NCI-H187 (cell line): Measurements from ENCODE around the gene SPINT1.

Experiments used
- DNase-seq, 2 experiments: peaks; one replicate each; lab custom pipeline; 2025; lab: John Stamatoyannopoulos, UW

Gene SPINT1, protein sequence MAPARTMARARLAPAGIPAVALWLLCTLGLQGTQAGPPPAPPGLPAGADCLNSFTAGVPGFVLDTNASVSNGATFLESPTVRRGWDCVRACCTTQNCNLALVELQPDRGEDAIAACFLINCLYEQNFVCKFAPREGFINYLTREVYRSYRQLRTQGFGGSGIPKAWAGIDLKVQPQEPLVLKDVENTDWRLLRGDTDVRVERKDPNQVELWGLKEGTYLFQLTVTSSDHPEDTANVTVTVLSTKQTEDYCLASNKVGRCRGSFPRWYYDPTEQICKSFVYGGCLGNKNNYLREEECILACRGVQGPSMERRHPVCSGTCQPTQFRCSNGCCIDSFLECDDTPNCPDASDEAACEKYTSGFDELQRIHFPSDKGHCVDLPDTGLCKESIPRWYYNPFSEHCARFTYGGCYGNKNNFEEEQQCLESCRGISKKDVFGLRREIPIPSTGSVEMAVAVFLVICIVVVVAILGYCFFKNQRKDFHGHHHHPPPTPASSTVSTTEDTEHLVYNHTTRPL

DNA sequence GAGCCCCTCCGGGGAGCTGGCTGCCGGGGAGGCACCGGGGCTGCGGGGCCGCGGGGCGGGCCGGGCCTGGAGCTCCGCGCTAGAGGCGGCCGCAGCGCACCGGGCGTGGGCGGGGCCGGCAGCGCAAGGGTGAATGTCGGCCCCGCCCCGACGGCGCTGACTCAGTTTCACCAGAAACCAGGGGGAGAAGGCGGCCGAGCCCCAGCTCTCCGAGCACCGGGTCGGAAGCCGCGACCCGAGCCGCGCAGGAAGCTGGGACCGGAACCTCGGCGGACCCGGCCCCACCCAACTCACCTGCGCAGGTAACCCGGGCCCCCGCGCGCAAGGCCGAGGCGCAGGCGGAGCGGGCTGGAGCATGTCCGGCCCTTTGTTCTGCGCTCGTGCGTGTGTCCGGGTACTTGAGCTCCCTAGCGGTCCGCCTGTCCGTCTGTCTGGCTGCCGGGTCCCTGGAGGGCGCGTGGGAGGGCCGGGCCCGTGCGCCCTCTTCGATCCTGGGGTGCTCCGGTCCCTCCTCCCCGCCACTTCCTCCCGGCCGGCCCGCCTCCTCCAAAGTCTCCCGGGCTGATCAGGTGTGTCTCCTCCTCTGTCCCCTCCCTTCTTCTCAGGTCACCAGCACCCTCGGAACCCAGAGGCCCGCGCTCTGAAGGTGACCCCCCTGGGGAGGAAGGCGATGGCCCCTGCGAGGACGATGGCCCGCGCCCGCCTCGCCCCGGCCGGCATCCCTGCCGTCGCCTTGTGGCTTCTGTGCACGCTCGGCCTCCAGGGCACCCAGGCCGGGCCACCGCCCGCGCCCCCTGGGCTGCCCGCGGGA, at the start of gene SPINT1:
Gene SPINT1 (plus strand): TSS at position 164 of the 811 bp plus-strand sequence. CDS start 507 bp downstream, at position 671.
- DNase-seq, result peak in 1 of 2 experiments; percentile 15

DNA sequence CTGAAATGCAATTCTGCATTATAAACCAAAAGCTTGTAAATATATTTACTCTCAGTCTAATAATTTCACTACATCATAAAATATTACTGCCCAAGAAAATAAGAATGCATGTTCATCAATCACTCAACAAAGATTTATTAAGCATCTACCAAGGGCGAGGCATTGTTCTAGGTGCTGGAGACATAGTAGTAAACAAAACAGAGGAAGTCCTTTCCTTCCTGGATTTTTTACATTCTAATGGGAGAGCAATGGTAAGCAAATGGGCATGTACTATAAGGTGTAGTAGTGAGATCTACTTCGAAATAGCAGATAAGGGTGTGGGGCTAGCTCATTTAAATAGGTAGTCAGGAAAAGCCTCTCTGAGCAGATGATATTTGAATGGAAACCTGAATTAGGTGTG, 47.8 kb upstream of the SPINT1 start:
- no peak for DNase-seq

DNA sequence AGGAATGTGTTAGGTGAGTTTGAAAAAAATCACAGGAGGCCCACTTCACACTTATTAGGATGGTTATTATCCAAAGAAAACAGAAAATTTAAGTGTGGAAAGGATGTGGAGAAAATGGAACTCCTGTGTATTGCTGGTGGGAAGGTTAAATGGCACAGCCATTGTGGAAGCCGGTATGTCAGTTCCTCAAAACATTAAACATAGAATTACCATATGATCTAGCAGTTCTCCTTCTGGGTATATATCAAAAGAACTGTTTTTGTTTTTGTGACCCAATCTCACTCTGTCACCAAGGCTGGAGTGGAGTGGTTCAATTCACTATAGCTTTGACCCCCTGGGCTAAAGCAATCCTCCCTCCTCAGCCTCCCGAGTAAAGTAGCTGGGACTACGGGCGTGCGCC, 47.3 kb upstream of the SPINT1 start:
- DNase-seq, result no peak

DNA sequence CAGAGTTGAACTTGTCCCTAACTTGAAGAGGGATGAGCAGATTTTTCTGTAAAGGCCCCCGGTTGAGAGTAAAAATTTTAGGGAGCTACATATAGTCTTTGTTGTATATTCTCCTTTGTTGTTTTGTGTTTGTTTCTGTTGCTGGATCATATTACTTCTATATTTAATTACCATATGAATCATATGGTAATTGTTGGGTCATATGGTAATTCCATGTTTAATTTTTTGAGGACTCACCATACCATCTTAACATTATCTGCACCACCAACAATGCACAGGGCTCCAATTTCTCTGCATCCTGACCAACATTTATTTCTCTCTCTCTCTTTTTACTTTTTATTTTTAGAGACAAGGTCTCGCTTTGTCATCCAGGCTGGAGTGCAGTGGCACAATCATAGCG, 44.3 kb upstream of the SPINT1 start:
- DNase-seq, result no peak

DNA sequence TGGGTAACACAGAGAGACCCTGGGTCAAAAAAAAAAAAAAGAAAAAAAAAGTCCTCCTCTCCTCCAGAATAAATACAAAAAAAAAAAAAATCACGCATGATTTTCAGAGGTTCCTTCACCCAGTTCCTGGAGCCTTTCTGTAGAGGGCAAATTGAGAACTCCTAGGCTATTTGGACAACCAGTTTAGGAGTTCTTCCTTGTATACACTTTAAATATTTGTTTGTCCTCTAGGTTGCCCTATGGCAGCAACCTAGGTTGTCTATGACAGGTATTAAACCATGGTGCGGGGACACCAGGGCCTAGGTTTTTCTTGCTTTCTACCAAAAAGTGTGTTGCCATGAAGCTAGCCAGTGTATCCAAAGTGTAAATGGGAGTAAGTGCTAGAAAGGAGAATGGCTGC, 40.8 kb upstream of the SPINT1 start:
- DNase-seq, result no peak

DNA sequence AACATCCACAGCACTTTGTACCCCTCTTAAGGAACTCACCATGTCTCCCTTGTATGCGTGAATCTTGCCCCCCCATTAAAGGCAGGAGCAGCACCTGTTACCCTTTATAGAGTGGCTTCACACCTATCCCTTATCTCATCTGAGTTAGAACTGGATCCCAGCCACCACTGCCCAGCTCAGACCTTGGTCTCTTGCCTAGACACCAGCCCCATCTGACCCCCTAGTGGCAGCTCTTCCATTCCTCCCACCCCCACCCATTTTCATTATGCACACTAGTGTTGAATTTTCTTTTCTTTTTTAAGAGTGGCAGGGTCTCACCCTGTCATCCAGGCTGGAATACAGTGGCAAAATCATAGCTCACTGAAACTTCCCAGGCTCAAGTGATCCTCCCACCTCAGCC, 40.2 kb upstream of the SPINT1 start:
- DNase-seq, result no peak

DNA sequence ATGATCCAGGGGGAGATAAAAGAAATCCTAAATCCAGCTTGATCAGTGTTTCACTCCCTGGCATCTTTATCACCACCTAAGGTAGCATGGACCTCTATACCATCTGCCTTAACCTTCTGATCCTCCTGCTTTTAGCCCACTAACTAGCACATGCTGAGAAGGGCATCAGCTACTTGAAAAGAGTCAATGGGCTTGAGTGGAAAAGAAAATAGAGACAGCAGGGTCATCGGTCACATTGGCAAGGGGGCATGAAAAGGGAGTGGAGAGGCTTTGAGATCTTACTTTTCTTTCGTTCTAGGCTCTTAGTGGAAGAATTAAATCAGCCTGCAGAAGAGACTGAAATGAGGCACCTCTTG, 37.2 kb upstream of the SPINT1 start:
- DNase-seq, result no peak

DNA sequence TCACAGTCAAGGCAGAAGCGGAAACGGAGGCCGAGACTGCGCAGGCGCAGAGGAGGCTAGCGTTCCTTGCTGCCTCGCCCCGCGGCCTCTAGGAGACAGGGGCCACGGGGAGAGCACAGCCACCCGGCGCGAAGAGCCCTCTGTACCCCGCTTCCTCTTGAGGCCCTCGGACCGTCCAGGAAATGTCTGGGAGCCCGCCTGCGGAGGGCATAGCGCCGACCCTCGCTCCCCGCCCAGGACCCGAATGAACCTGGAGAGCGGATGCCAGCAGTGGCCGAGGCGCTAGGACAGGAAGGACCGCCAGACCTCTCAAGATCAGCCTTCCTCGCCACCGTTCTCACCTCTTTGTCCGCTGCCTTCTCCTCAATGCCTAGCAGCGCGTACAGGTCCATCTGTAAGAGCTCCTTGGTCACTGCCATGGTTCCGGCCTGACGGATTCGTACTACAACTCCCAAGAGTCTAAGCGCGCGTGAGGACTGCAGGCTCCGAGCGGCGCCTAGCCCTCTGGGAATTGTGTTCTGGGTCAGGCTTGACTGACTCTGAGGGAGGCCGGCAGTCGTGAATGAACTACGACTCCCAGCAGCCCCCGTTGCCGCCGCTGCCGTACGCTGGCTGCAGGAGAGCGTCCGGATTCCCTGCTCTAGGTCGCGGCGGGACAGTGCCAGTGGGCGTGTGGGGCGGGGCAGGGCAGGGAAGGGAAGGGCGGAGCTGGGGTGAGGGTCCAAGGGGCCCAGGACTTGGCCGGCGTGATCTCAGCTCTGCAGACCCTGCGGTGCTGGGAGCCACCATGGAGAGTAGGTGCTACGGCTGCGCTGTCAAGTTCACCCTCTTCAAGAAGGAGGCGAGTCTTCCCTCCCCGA, 36.6 kb upstream of the SPINT1 start, which contains the start of the genes DNAJC17 and ZFYVE19:
Gene DNAJC17 (minus strand): TSS at position 446 of the 860 bp plus-strand sequence. CDS start 27 bp downstream, at position 419.
Gene ZFYVE19 (plus strand): TSS at position 62 of the 860 bp plus-strand sequence. CDS start 501 bp downstream, at position 563.
- peak; percentile 80 to 89 for DNase-seq

DNA sequence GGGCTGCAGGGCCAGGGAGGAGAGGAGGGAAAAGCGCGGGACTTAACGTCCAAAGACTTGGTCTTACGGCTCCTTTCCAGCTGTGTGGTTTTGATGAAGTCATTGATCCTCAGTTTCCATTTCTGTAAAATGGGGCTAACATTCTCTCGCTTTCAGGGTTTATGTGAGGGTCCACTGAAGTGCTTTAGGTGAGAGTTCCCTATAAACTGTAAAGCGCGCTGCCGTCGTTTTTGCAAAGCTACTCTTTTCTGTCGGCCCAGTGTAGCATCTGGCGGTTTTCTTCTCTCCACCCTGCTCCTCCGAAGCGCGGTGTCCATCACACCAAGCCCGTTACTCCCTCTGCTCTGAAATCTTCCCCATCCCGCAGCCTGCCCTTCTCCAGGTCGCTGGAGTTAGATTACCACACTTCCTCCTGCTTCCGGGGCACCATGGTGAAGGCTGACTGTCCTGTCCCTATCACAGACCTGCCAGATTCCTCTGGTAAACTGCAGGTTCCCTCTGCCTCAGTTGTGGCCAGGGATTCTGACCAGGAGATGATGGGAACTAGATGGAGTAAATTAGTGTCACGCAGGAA, 35.9 kb upstream of the SPINT1 start:
- no peak for DNase-seq

DNA sequence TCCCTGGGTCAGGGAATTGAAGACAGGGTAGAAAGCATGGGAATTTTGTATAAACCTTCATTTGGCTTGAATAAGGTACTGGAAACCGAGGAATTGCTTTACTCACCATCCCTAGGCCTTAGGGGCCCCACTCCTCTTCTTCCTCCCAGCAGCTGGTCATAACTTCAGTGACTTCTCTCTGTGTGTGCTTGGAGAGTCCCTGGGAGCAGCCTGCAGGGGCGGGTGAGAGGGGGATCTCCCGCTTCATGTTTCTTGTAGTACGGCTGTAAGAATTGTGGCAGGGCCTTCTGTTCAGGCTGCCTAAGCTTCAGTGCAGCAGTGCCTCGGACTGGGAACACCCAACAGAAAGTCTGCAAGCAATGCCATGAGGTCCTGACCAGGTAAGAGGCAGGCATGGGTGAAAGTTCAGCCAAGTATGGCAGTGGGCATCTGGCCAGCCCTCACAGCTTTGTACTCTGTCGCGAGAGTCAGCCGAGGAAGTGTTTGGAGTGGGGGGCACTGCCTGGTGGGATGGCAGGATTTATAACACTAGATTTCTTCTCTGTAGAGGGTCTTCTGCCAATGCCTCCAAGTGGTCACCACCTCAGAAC, 34.9 kb upstream of the SPINT1 start:
- DNase-seq, result no peak

DNA sequence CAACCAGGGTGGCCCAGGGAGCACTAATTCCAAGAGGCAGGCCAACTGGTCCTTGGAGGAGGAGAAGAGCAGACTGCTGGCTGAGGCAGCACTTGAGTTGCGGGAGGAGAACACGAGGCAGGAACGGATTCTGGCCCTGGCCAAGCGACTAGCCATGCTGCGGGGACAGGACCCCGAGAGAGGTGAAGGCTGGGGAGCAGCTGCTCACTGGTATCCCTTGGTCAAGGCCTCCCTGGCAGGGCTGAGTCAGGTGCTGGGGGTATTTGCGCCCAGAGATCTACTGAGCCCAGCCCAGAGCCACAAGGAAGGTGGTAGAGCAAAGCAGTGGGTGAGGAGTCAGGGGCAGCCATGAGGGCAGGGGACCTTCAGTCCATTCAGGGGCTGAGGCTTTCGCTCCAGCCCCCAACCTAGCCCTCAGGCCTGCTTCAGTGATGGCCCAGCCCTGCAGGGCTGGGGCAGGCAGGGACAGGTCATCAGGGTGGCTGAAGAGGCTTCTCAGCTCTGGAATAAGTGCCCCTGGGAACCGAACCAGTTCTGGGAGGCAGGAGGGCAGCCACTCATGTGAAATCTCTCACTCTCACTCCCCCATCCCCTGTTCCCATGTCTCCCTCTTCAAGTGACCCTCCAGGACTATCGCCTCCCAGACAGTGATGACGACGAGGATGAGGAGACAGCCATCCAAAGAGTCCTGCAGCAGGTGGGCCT, 31.0 kb upstream of the SPINT1 start:
- DNase-seq, result no peak

DNA sequence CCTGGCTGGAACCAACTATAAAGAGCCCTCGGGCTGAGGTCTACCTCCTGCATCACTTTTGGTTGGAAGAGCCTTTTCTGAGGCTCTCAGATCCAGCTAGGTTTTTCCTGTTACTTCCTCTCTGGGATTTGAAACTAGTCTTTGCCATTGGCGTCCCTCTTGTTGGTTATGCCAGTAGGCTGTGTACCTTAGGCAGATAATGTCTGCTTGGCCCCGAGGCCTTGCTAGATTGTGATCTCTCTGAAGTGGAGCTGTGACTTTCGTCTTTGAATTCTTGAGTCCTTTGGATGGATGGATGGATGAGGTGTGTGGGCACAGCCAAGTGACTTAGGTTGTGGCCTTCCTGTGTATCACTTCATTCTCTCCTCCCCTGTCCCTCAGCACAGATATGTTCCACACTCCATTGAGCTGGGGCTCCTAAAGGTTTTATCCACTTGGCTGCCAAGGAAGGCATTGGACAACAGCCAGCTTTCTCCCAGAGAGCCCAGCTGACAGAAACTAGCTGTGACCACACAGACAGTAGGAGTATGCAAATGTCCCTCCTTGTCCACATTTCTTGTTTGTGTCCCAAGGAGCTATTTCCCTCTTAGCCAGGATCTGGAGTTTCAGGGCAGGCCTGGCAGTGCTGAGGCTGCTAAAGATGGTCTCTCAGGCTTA, 28.7 kb upstream of the SPINT1 start:
- DNase-seq, result no peak

DNA sequence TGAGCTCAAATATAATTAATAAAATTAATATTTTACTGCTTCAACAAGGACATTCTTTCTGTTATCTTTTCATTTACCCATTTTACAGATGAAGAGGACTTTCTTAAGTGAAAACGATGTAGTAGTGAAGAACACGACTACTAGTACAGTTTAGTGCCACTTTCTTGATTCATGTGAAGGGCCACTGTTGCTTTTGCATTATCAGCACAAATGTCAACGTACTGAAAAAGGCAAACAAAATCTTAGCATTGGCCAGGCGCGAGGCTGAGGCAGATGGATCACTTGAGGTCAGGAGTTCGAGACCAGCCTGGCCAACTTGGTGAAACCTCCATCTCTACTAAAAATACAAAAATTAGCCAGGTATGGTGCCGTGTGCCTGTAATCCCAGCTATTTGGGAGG, 24.8 kb upstream of the SPINT1 start:
- no peak for DNase-seq

DNA sequence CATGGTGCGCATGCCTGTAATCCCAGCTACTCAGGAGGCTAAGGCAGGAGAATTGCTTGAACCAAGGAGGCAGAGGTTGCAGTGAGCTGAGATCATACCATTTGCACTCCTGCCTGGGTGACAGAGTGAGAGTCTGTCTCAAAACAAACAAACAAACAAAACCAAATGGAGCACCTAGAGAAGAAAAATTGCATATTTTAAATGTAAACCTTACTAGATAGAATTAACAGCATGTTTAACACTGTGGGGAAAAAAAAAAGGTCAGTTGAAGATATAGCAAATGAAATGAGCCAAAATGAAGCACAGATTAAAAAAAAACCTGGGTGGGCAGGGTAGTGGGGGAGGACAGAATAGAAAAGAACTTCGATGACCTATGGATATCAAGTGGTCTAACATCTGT, 22.7 kb upstream of the SPINT1 start:
- DNase-seq, result no peak

DNA sequence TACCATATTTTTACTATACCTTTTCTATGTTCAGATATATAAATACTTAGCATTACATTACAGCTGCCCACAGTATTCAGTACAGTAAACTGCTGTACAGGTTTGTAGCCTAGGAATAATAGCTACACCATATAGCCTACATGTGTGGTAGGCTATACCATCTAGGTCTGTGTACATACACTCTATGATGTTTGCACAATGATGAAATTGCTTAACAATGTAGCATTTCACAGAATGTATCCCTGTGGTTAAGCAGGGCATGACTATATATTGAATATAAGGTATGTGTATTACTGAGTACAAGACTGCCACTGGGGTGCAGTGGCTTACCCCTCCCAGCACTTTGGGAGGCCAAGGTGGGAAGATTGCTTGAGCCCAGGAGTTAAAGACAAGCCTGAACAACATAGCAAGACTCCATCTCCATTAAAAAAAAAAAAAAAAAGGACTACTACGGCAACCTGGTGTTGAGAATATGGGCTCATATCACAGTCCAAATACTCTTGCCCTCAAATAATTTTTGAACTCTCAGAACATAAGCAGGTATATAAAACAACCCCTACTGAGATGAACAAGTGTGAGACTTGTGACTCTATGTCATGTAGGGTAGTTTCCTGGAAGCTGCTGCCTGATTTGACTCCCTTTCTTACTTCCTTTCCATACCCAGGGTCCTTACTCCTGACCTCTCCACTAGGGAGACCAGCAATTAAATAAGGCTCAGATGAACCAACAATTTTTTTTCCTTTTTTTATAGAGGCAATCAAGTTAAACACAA, 20.1 kb upstream of the SPINT1 start:
- no peak for DNase-seq

DNA sequence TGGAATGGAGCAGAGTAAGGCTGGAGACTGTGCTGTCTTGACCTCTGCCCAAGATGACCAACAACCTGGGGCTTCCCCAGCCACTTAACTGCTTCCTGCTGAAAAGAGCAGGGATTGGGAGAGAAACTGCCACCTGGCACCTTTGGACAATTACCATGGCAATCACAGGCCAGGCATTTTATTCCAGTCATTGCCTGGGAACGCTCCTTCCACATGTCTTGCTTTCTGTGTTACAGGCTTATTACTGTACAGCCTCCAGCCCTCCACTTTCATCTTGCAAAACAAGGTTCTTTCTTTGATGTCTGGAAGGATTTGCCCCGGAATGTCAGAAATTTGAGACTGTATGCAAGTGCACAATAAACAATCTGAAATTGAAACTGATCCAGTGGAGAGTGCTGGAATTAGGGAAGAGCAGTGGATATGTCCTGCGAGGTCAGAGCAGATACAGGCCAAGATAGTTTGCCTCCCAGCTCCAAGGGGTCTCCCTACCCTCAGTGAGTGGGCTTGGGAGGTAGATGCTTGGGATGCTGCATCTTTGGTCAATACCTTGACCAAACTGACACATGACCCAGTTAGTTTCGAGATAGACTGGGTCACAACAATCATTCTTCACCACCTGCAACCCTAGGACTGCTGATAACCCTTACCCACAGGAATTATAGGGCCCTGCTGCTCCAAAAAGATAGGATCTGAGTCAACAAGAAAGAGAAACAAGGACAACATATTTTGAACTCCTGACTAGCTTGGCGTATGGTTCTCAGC, 18.0 kb upstream of the SPINT1 start:
- no peak for DNase-seq

DNA sequence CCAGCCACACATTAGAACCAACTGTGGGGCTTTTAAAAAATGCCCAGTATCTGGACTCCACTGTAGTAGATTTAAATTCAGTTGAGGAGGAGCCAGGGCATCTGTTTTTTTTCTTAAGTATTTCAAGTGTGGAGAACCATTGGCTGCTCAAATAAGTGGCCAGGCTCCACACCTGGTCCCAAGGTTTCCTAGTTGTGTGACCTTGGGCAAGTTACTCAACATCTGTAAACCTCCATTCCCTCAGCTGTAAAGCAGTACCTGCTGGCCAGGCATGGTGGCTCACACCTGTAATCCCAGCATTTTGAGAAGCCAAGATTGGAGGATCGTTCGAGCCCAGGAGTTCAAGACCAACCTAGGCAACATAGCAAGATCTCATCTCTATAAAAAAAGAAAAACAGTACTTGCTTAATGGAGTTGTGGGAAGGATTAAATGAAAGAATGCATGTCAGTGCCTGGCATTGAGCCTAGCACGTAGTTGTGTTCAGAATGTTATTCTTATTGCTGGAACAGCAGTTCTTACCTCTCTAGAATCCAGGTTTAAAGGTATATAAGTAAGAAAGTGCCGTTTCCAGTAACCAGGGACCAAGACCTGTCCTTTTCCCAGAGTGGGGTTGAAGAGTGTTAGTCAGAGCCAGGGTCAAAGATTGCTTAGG, 17.3 kb upstream of the SPINT1 start:
- DNase-seq, result no peak
